Neural cell (in vitro differentiated cells): ENCODE data around the gene PLEKHG7.

Experiments used
- EP300 ChIP-seq: fragments of 450-650 bp; conservative IDR thresholded peaks from 2 replicates; pipeline ENCODE4 v1.6.1; 2014; ENCODE audit warnings: antibody characterized with exemption, mild to moderate bottlenecking, moderate library complexity; ENCODE audit not compliant: poor library complexity, severe bottlenecking
- EZH2 ChIP-seq: fragments of 200-600, 300-800 bp; shearing (Covaris generic), sonication (generic); IDR thresholded peaks from 2 replicates; pipeline ENCODE4 v1.6.1; 2014; ENCODE audit warnings: antibody characterized with exemption, low read length, borderline replicate concordance, mild to moderate bottlenecking; ENCODE audit not compliant: insufficient read depth, poor library complexity, severe bottlenecking
- POLR2AphosphoS5 ChIP-seq: IDR thresholded peaks from 2 replicates; pipeline ENCODE4 v1.6.1; 2012
- SMC3 ChIP-seq: fragments of 450-650 bp; conservative IDR thresholded peaks from 2 replicates; pipeline ENCODE4 v1.6.1; 2014; ENCODE audit warnings: antibody characterized with exemption, mild to moderate bottlenecking, moderate library complexity; ENCODE audit not compliant: poor library complexity
- TF ChIP-seq, protein P1 (sequence below): fragments of 450-650 bp; IDR thresholded peaks from 2 replicates; pipeline ENCODE4 v1.5.1; 2014; ENCODE audit warnings: antibody characterized with exemption, mild to moderate bottlenecking, moderate library complexity; ENCODE audit not compliant: poor library complexity, severe bottlenecking
- TF ChIP-seq, protein P2 (sequence below): IDR thresholded peaks from 2 replicates; pipeline ENCODE4 v1.6.1; 2012; ENCODE audit warnings: borderline replicate concordance

DNA sequence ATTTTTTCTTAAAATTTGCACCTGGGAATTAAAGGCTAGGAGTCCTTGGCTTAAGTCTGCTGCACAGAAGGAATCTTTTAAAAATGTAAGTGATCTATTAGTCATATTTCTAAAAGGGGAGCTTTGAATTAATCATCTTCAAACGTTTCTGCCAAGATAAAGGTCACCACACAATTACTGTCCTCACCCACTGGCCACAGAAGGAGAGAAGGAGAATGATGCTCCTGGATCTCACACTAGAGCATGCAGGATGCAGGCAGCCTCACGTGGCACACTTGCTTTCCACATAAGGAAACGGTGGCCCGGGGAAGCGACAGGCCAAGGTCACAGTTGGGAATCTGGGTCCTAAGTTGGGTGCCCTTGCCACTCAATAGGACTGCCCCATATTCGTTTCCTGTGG lies 16.9 kb downstream of the PLEKHG7 start:
- TF ChIP-seq, protein P1, sequence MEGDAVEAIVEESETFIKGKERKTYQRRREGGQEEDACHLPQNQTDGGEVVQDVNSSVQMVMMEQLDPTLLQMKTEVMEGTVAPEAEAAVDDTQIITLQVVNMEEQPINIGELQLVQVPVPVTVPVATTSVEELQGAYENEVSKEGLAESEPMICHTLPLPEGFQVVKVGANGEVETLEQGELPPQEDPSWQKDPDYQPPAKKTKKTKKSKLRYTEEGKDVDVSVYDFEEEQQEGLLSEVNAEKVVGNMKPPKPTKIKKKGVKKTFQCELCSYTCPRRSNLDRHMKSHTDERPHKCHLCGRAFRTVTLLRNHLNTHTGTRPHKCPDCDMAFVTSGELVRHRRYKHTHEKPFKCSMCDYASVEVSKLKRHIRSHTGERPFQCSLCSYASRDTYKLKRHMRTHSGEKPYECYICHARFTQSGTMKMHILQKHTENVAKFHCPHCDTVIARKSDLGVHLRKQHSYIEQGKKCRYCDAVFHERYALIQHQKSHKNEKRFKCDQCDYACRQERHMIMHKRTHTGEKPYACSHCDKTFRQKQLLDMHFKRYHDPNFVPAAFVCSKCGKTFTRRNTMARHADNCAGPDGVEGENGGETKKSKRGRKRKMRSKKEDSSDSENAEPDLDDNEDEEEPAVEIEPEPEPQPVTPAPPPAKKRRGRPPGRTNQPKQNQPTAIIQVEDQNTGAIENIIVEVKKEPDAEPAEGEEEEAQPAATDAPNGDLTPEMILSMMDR: no peak
- TF ChIP-seq POLR2AphosphoS5: no peak
- TF ChIP-seq, protein P2, sequence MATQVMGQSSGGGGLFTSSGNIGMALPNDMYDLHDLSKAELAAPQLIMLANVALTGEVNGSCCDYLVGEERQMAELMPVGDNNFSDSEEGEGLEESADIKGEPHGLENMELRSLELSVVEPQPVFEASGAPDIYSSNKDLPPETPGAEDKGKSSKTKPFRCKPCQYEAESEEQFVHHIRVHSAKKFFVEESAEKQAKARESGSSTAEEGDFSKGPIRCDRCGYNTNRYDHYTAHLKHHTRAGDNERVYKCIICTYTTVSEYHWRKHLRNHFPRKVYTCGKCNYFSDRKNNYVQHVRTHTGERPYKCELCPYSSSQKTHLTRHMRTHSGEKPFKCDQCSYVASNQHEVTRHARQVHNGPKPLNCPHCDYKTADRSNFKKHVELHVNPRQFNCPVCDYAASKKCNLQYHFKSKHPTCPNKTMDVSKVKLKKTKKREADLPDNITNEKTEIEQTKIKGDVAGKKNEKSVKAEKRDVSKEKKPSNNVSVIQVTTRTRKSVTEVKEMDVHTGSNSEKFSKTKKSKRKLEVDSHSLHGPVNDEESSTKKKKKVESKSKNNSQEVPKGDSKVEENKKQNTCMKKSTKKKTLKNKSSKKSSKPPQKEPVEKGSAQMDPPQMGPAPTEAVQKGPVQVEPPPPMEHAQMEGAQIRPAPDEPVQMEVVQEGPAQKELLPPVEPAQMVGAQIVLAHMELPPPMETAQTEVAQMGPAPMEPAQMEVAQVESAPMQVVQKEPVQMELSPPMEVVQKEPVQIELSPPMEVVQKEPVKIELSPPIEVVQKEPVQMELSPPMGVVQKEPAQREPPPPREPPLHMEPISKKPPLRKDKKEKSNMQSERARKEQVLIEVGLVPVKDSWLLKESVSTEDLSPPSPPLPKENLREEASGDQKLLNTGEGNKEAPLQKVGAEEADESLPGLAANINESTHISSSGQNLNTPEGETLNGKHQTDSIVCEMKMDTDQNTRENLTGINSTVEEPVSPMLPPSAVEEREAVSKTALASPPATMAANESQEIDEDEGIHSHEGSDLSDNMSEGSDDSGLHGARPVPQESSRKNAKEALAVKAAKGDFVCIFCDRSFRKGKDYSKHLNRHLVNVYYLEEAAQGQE: no peak
- no peak for TF ChIP-seq EZH2
- no peak for TF ChIP-seq EP300
- TF ChIP-seq SMC3: no peak
